OCI-LY7 (cell line): ENCODE measurements around the gene VWA7.

Experiments used
- CTCF ChIP-seq: fragments of 200-600 bp; sonication (generic); conservative IDR thresholded peaks from 2 replicates; pipeline ENCODE4 v1.5.1; 2014; ENCODE audit warnings: mild to moderate bottlenecking, antibody characterized with exemption, low read length, moderate library complexity, mixed read lengths
- EZH2phosphoT487 ChIP-seq: fragments of 200-600 bp; sonication (generic); IDR thresholded peaks from 2 replicates; pipeline ENCODE4 v1.6.1; 2018; ENCODE audit warnings: low read depth, borderline replicate concordance, mild to moderate bottlenecking, mixed run types, antibody characterized with exemption, low read length, moderate library complexity, mixed read lengths

GRCh38 chr6:31811645-31812044 lies 34.5 kb upstream of the VWA7 start:
- TF ChIP-seq CTCF (no peak), EZH2phosphoT487 (no peak)
